Measurements from ENCODE around the gene PLPP3. TPM values are rescaled to one million over a fixed set of nuclear protein-coding genes. Genes with fewer than 3 reads are reported as not detected.

Gene PLPP3
- total RNA-seq, 2 experiments from 2014 or later, result not detected

GRCh38 chr1:56566061-56566744 lies 13.2 kb downstream of the PLPP3 start:
- Mint-ChIP-seq H3K9me3 (no peaks in the 10 kb centered on the region), H3K36me3 (no peaks in the 10 kb centered on the region), H3K27me3 (no peaks in the 10 kb centered on the region), H3K27ac (no peak overlapping the region), H3K4me1 (no peaks in the 10 kb centered on the region), H3K4me3 (no peak overlapping the region)
- DNase-seq, result no peak

GRCh38 chr1:56564615-56565014 lies 14.7 kb downstream of the PLPP3 start:
- Mint-ChIP-seq H3K36me3 (no peaks in the 10 kb centered on the region), H3K4me1 (no peaks in the 10 kb centered on the region), H3K27ac (no peak overlapping the region), H3K27me3 (no peaks in the 10 kb centered on the region), H3K4me3 (no peak overlapping the region), H3K9me3 (no peaks in the 10 kb centered on the region)
- no peak for DNase-seq

- no peak overlapping the region for H3K27ac Mint-ChIP-seq
- H3K27me3 Mint-ChIP-seq, result no peaks in the 10 kb centered on the region
- no peak for DNase-seq
- no peaks in the 10 kb centered on the region for H3K36me3 Mint-ChIP-seq
- H3K4me1 Mint-ChIP-seq, result no peaks in the 10 kb centered on the region
- no peak overlapping the region for H3K4me3 Mint-ChIP-seq
- H3K9me3 Mint-ChIP-seq, result no peaks in the 10 kb centered on the region
Measured at GRCh38 chr1:56563568-56563967, 15.8 kb downstream of the PLPP3 start.

GRCh38 chr1:56562891-56563452 lies 16.4 kb downstream of the PLPP3 start:
- Mint-ChIP-seq H3K9me3 (no peaks in the 10 kb centered on the region), H3K4me1 (no peaks in the 10 kb centered on the region), H3K4me3 (no peak overlapping the region)

GRCh38 chr1:56561227-56562019 lies 17.9 kb downstream of the PLPP3 start:
- Mint-ChIP-seq H3K4me3 (no peak overlapping the region), H3K36me3 (no peaks in the 10 kb centered on the region), H3K4me1 (no peaks in the 10 kb centered on the region), H3K27ac (no peak overlapping the region), H3K9me3 (no peaks in the 10 kb centered on the region), H3K27me3 (no peaks in the 10 kb centered on the region)
- DNase-seq, result no peak

More at GRCh38 chr1:56562891-56563452, 16.4 kb downstream of the PLPP3 start:
- Mint-ChIP-seq H3K27ac (no peak overlapping the region), H3K36me3 (no peaks in the 10 kb centered on the region), H3K27me3 (no peaks in the 10 kb centered on the region)
- DNase-seq, result no peak

GRCh38 chr1:56557746-56558145 lies 21.6 kb downstream of the PLPP3 start:
- H3K4me3 Mint-ChIP-seq, result no peak overlapping the region
- H3K9me3 Mint-ChIP-seq, result no peaks in the 10 kb centered on the region
- no peaks in the 10 kb centered on the region for H3K27me3 Mint-ChIP-seq
- no peak overlapping the region for H3K27ac Mint-ChIP-seq
- H3K4me1 Mint-ChIP-seq, result no peaks in the 10 kb centered on the region
- DNase-seq, result no peak
- no peaks in the 10 kb centered on the region for H3K36me3 Mint-ChIP-seq

GRCh38 chr1:56555448-56555847 lies 23.9 kb downstream of the PLPP3 start:
- Mint-ChIP-seq H3K9me3 (no peaks in the 10 kb centered on the region), H3K4me1 (no peaks in the 10 kb centered on the region), H3K4me3 (no peak overlapping the region), H3K27ac (no peak overlapping the region), H3K27me3 (no peaks in the 10 kb centered on the region), H3K36me3 (no peaks in the 10 kb centered on the region)
- DNase-seq, result no peak

GRCh38 chr1:56553046-56553445 lies 26.3 kb downstream of the PLPP3 start:
- Mint-ChIP-seq H3K9me3 (no peaks in the 10 kb centered on the region), H3K27me3 (no peaks in the 10 kb centered on the region), H3K27ac (no peak overlapping the region), H3K36me3 (no peaks in the 10 kb centered on the region), H3K4me1 (no peaks in the 10 kb centered on the region), H3K4me3 (no peak overlapping the region)
- no peak for DNase-seq

- Mint-ChIP-seq H3K27me3 (no peaks in the 10 kb centered on the region), H3K36me3 (no peaks in the 10 kb centered on the region), H3K27ac (no peak overlapping the region), H3K9me3 (no peaks in the 10 kb centered on the region), H3K4me3 (no peak overlapping the region), H3K4me1 (no peaks in the 10 kb centered on the region)
- DNase-seq, result no peak
Measured at GRCh38 chr1:56552349-56552748, 27.0 kb downstream of the PLPP3 start.

GRCh38 chr1:56551691-56552090 lies 27.7 kb downstream of the PLPP3 start:
- Mint-ChIP-seq H3K4me1 (no peaks in the 10 kb centered on the region), H3K27me3 (no peaks in the 10 kb centered on the region), H3K36me3 (no peaks in the 10 kb centered on the region), H3K9me3 (no peaks in the 10 kb centered on the region), H3K4me3 (no peak overlapping the region), H3K27ac (no peak overlapping the region)
- DNase-seq, result no peak

- no peak overlapping the region for H3K27ac Mint-ChIP-seq
- H3K36me3 Mint-ChIP-seq, result no peaks in the 10 kb centered on the region
- H3K4me1 Mint-ChIP-seq, result no peaks in the 10 kb centered on the region
- no peaks in the 10 kb centered on the region for H3K27me3 Mint-ChIP-seq
- no peaks in the 10 kb centered on the region for H3K9me3 Mint-ChIP-seq
- no peak overlapping the region for H3K4me3 Mint-ChIP-seq
- DNase-seq, result no peak
Measured at GRCh38 chr1:56550859-56551188, 28.5 kb downstream of the PLPP3 start.

- Mint-ChIP-seq H3K9me3 (no peaks in the 10 kb centered on the region), H3K4me3 (no peak overlapping the region), H3K4me1 (no peaks in the 10 kb centered on the region), H3K27me3 (no peaks in the 10 kb centered on the region), H3K36me3 (no peaks in the 10 kb centered on the region), H3K27ac (no peak overlapping the region)
- DNase-seq, result no peak
Measured at GRCh38 chr1:56550138-56550858, 29.1 kb downstream of the PLPP3 start.

- DNase-seq, result no peak
- H3K27me3 Mint-ChIP-seq, result no peaks in the 10 kb centered on the region
- no peak overlapping the region for H3K4me3 Mint-ChIP-seq
- no peaks in the 10 kb centered on the region for H3K4me1 Mint-ChIP-seq
- no peaks in the 10 kb centered on the region for H3K9me3 Mint-ChIP-seq
- no peak overlapping the region for H3K27ac Mint-ChIP-seq
- H3K36me3 Mint-ChIP-seq, result no peaks in the 10 kb centered on the region
Measured at GRCh38 chr1:56548571-56548970, 30.8 kb downstream of the PLPP3 start.

GRCh38 chr1:56547977-56548376 lies 31.4 kb downstream of the PLPP3 start:
- Mint-ChIP-seq H3K27me3 (no peaks in the 10 kb centered on the region), H3K9me3 (no peaks in the 10 kb centered on the region), H3K4me1 (no peaks in the 10 kb centered on the region), H3K4me3 (no peak overlapping the region), H3K27ac (no peak overlapping the region), H3K36me3 (no peaks in the 10 kb centered on the region)
- no peak for DNase-seq

GRCh38 chr1:56547473-56547872 lies 31.9 kb downstream of the PLPP3 start:
- Mint-ChIP-seq H3K4me1 (no peaks in the 10 kb centered on the region), H3K4me3 (no peak overlapping the region), H3K27ac (no peak overlapping the region), H3K27me3 (no peaks in the 10 kb centered on the region), H3K9me3 (no peaks in the 10 kb centered on the region), H3K36me3 (no peaks in the 10 kb centered on the region)
- DNase-seq, result no peak
